ENCODE data around the gene MDK.

DNA sequence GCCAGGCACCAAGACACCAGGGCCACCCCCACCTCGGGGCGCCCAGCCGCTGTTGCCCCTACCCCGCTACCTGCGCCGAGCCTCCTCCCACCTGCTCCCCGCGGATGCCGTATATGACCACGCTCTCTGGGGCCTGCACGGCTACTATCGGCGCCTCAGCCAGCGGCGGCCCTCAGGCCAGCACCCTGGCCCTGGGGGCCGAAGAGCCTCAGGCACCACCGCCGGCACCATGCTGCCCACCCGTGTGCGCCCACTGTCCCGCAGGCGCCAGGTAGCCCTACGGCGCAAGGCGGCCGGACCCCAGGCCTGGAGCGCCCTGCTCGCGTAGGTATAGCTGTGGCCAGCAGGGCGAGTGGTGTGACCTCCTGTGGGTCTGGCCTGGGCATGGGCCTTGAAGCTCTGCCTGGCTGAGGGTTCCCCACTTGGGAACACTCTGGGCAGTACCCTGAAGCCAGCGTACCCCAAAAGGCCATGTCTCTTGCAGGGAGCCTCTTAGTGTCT lies 14.8 kb upstream of the MDK start:
- TF ChIP-seq GATA2 (IDR thresholded peaks at IDR 0.05; ENCODE audit: low read depth, low read length) (no peak), GATA3 (IDR thresholded peaks at IDR 0.05; ENCODE audit: low read depth, low read length) (no peak)

All from SH-SY5Y (cell line).